ENCODE measurements around the gene ABCC1.
"Not testable (repeated sequence)": the region's sequence is repeated elsewhere in the genome, so short reads cannot be mapped to it uniquely, and the experiment has no call there.

The ABCC1 gene

DNA sequence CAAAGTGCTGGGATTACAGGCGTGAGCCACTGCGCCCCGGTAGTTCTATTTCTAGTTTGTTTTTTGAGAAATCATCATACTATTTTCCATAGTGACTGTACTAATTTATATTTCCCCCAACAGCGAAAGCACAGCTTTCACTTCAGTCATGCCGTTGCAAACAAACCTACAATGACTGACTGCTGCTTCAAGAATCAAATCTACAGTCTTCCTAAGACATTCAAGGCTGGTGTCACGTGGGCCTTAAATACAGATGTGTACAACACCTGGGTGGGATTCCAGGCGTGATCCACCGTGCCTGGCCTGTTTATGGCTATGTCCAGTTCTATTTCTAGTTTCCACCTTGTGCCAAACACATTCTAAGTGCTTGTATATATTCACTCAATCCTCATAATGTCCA, 201.9 kb downstream of the ABCC1 start:
- Histone ChIP-seq H4K20me1 (ENCODE audit: insufficient read depth) (no peaks in the 10 kb centered on the region), H3K36me3 (ENCODE audit: insufficient read depth) (no peaks in the 10 kb centered on the region)

DNA sequence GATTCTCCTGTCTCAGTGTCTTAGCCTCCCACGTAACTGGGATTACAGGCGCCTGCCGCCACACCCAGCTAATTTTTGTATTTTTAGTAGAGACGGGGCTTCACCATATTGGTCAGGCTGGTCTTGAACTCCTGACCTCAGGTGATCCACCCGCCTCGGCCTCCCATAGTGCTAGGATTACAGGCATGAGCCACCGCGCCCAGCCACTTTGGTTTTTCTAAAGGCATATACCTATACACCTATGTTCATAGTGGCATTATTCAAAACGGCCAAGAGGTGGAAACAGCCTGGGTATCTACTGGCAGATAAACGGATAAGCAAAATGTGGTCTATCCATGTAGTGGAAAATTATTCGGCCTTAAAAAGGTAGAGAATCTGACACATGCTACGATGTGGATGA, 203.6 kb downstream of the ABCC1 start:
- not testable (repeated sequence) for H3K4me1 ChIP-seq (ENCODE audit: low read depth, poor library complexity, severe bottlenecking); H3K27me3 ChIP-seq (ENCODE audit: insufficient read depth, low read depth); H3K4me2 ChIP-seq; H3K4me3 ChIP-seq (IDR thresholded peaks at IDR 0.05; ENCODE audit: insufficient read depth, low read depth, low read length); H3K79me2 ChIP-seq (ENCODE audit: insufficient read depth, low read depth); H2AFZ ChIP-seq (ENCODE audit: low read depth); H3K27ac ChIP-seq; H4K20me1 ChIP-seq (ENCODE audit: insufficient read depth); H3K36me3 ChIP-seq (ENCODE audit: insufficient read depth); H3K9ac ChIP-seq

More for the DNA sequence above, 201.9 kb downstream of the ABCC1 start:
- Histone ChIP-seq H3K27ac (no peak overlapping the region), H2AFZ (ENCODE audit: low read depth) (no peak overlapping the region), H3K79me2 (ENCODE audit: insufficient read depth, low read depth) (no peaks in the 10 kb centered on the region), H3K27me3 (ENCODE audit: insufficient read depth, low read depth) (no peaks in the 10 kb centered on the region), H3K4me3 (IDR thresholded peaks at IDR 0.05; ENCODE audit: insufficient read depth, low read depth, low read length) (no peak overlapping the region), H3K4me2 (no peak overlapping the region), H3K4me1 (ENCODE audit: low read depth, poor library complexity, severe bottlenecking) (no peaks in the 10 kb centered on the region), H3K9ac (no peak overlapping the region)
- TF ChIP-seq, protein P1, sequence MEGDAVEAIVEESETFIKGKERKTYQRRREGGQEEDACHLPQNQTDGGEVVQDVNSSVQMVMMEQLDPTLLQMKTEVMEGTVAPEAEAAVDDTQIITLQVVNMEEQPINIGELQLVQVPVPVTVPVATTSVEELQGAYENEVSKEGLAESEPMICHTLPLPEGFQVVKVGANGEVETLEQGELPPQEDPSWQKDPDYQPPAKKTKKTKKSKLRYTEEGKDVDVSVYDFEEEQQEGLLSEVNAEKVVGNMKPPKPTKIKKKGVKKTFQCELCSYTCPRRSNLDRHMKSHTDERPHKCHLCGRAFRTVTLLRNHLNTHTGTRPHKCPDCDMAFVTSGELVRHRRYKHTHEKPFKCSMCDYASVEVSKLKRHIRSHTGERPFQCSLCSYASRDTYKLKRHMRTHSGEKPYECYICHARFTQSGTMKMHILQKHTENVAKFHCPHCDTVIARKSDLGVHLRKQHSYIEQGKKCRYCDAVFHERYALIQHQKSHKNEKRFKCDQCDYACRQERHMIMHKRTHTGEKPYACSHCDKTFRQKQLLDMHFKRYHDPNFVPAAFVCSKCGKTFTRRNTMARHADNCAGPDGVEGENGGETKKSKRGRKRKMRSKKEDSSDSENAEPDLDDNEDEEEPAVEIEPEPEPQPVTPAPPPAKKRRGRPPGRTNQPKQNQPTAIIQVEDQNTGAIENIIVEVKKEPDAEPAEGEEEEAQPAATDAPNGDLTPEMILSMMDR (conservative IDR thresholded peaks at IDR 0.05; ENCODE audit: low read depth, low read length), result no peak

DNA sequence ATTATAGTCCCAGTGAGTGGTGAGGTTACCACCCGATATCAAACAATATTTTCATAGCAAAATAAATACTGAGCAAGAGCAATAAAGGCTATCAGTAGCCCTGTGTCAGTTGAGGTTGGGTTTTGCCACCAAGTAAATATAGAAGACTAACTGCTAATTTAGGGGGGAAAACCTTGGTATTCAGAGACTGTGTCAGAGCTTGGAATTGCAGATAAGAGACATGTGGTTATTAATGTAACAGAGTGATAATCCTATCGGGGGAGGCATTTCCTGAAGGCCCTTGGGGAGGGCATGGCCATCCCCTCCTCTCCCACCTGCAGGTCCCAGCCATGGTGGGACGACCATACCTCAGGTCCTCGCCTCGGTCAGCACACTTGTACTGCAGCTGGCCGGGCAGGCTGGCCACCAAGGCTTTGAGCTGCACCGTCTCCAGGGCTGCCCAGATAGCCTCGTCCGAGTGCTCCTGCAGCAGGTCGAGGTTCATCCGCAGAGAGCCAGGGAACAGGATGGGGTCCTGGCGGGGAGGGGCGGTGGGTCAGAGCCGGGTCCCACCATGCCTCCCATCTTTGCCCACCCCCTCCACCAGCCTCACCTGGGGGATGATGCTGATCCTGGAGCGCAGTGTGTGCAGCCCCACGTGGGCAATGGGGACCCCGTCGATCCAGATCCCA, 205.0 kb downstream of the ABCC1 start:
- Histone ChIP-seq H3K36me3 (ENCODE audit: insufficient read depth) (no peaks in the 10 kb centered on the region), H3K4me3 (IDR thresholded peaks at IDR 0.05; ENCODE audit: insufficient read depth, low read depth, low read length) (no peak overlapping the region), H3K4me2 (no peak overlapping the region), H3K27ac (no peak overlapping the region), H3K79me2 (ENCODE audit: insufficient read depth, low read depth) (no peaks in the 10 kb centered on the region), H3K27me3 (ENCODE audit: insufficient read depth, low read depth) (no peaks in the 10 kb centered on the region), H3K4me1 (ENCODE audit: low read depth, poor library complexity, severe bottlenecking) (no peaks in the 10 kb centered on the region), H3K9ac (no peak overlapping the region), H4K20me1 (ENCODE audit: insufficient read depth) (no peaks in the 10 kb centered on the region), H2AFZ (ENCODE audit: low read depth) (no peak overlapping the region)
- TF ChIP-seq, protein P1 (conservative IDR thresholded peaks at IDR 0.05; ENCODE audit: low read depth, low read length), result no peak

DNA sequence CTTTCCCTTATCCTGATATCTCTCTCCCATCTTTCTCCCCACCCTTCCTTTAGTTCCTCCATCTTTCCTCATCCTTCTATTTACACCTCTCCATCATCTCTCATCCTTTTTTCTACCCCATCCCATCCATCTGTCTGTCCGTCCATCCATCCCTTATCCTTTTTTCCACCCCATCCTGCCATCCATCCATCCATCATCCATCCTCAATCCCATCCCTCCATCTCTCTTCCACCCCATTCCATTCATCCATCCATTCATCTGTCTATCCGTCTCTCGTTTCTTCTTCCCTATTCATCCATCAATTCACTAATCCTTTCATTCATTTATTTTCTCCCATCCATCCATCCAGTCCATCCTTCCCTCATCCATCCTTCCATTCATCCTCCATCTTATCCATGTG, 205.8 kb downstream of the ABCC1 start:
- Histone ChIP-seq H3K4me1 (ENCODE audit: low read depth, poor library complexity, severe bottlenecking) (no peaks in the 10 kb centered on the region), H3K4me2 (no peak overlapping the region), H3K79me2 (ENCODE audit: insufficient read depth, low read depth) (no peaks in the 10 kb centered on the region), H3K27ac (no peak overlapping the region), H3K9ac (no peak overlapping the region), H3K4me3 (IDR thresholded peaks at IDR 0.05; ENCODE audit: insufficient read depth, low read depth, low read length) (no peak overlapping the region), H2AFZ (ENCODE audit: low read depth) (no peak overlapping the region), H3K27me3 (ENCODE audit: insufficient read depth, low read depth) (no peaks in the 10 kb centered on the region), H4K20me1 (ENCODE audit: insufficient read depth) (no peaks in the 10 kb centered on the region), H3K36me3 (ENCODE audit: insufficient read depth) (no peaks in the 10 kb centered on the region)
- TF ChIP-seq, protein P1 (conservative IDR thresholded peaks at IDR 0.05; ENCODE audit: low read depth, low read length), result no peak

DNA sequence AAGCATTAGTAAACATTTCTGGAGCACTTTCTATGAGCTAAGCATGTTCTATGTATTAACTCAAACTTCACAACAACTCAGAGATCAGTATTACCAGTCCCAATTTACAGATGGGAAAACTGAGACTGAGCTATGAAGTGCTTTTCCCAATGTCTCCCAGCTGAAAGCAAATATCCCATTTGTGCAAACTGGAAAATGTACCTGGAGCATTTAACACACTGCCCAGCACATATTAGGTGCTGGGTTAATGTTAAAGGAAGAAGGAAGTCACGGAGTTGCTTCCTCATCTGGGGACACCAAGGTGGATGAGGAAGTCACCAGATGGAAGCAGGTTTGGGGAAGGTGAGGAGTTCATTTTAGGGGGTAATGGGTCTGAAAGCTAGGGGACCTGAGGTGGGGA, 207.8 kb downstream of the ABCC1 start:
- H3K79me2 ChIP-seq (ENCODE audit: insufficient read depth, low read depth), result no peaks in the 10 kb centered on the region
- H3K4me2 ChIP-seq, result no peak overlapping the region
- no peaks in the 10 kb centered on the region for H4K20me1 ChIP-seq (ENCODE audit: insufficient read depth)
- H2AFZ ChIP-seq (ENCODE audit: low read depth), result no peak overlapping the region
- H3K9ac ChIP-seq, result no peak overlapping the region
- H3K4me3 ChIP-seq (IDR thresholded peaks at IDR 0.05; ENCODE audit: insufficient read depth, low read depth, low read length), result no peak overlapping the region
- TF ChIP-seq, protein P1 (conservative IDR thresholded peaks at IDR 0.05; ENCODE audit: low read depth, low read length), result no peak
- no peak overlapping the region for H3K27ac ChIP-seq
- H3K27me3 ChIP-seq (ENCODE audit: insufficient read depth, low read depth), result no peaks in the 10 kb centered on the region
- H3K4me1 ChIP-seq (ENCODE audit: low read depth, poor library complexity, severe bottlenecking), result no peaks in the 10 kb centered on the region
- H3K36me3 ChIP-seq (ENCODE audit: insufficient read depth), result no peaks in the 10 kb centered on the region
